Panc1 (cell line): ENCODE results near the gene SPAG4. TPM values are rescaled to one million over a fixed set of nuclear protein-coding genes. Genes with fewer than 3 reads are reported as not detected.

Experiments used
- ATAC-seq: fragments of 200-7000 bp; cut with Tn5 transposase; 2 replicates; pipeline ENCODE4 v1.9.1; 2020; ENCODE audit warnings: mild to moderate bottlenecking, moderate library complexity
- BruUV-seq: library from RNA; stranded (reverse); fragments of 400-500 nt; replicated peaks from 2 replicates; lab custom pipeline; 2021; lab: Mats Ljungman, UMichigan
- CTCF ChIA-PET: fragments of 300-600 bp; sonication (Branson Sonifier 250); formaldehyde crosslinking; loops from one replicate; lab custom pipeline; 2022; ENCODE audit warnings: antibody characterized with exemption; lab: Charles Lee
- POLR2A ChIA-PET: fragments of 300-600 bp; sonication (Branson Sonifier 250); formaldehyde crosslinking; loops from one replicate; lab custom pipeline; 2022; ENCODE audit warnings: antibody characterized with exemption; lab: Charles Lee
- DNase-seq: peaks from one replicate; pipeline ENCODE4 v3.0.0-alpha.2; 2010; ENCODE audit warnings: low read depth, low spot score
- H3K27ac ChIP-seq: 2 replicates; pipeline ENCODE4 v1.5.1; 2011; ENCODE audit warnings: mild to moderate bottlenecking, low read length, inconsistent platforms
- H3K27me3 ChIP-seq: fragments of 200-500 bp; sonication (Bioruptor generic); 2 replicates; pipeline ENCODE4 v1.6.0; 2014; ENCODE audit warnings: low read length, inconsistent platforms; ENCODE audit not compliant: control insufficient read depth, insufficient read depth
- H3K36me3 ChIP-seq: fragments of 200-500 bp; sonication (Bioruptor generic); 2 replicates; pipeline ENCODE4 v1.5.1; 2014; ENCODE audit warnings: inconsistent platforms, mild to moderate bottlenecking, low read length, moderate library complexity; ENCODE audit not compliant: control insufficient read depth, insufficient read depth
- H3K4me1 ChIP-seq: 2 replicates; pipeline ENCODE4 v1.5.1; 2011; ENCODE audit warnings: inconsistent platforms, mild to moderate bottlenecking, low read length, moderate library complexity; ENCODE audit not compliant: control insufficient read depth, insufficient read depth
- H3K4me3 ChIP-seq, 2 experiments: 2 replicates each; pipeline ENCODE4 v1.5.1; 2011 to 2012; ENCODE audit warnings: low read depth in 2 of 2, low read length in 2 of 2, mild to moderate bottlenecking in 2 of 2, inconsistent platforms in 1 of 2, moderate library complexity in 1 of 2
- H3K9me3 ChIP-seq: fragments of 200-500 bp; sonication (Bioruptor generic); 2 replicates; pipeline ENCODE4 v1.5.1; 2014; ENCODE audit warnings: low read depth, mild to moderate bottlenecking, inconsistent platforms, low read length, moderate library complexity; ENCODE audit not compliant: control insufficient read depth, insufficient read depth
- POLR2AphosphoS5 ChIP-seq: IDR thresholded peaks from 2 replicates; pipeline ENCODE4 v1.6.1; 2012; ENCODE audit warnings: mild to moderate bottlenecking, low read depth, low read length, moderate library complexity
- SIN3A ChIP-seq: IDR thresholded peaks from 2 replicates; pipeline ENCODE4 v1.6.1; 2012; ENCODE audit warnings: low read depth, mild to moderate bottlenecking, low read length, moderate library complexity, borderline replicate concordance; ENCODE audit not compliant: insufficient read depth
- TCF7L2 ChIP-seq: IDR thresholded peaks from 2 replicates; pipeline ENCODE4 v1.6.1; 2011; ENCODE audit warnings: mild to moderate bottlenecking, low read depth, low read length, inconsistent platforms
- in situ Hi-C: cut with HindIII; loops from 2 replicates; pipeline ENCODE4 v1.10.0; 2016; ENCODE audit warnings: low sequenced_read_pairs, low pct_unique_long_range_greater_than_20kb
- intact Hi-C: fragments of 100-400 bp; cut with micrococcal nuclease; formaldehyde crosslinking; loops from one replicate; pipeline ENCODE4 v1.10.0; 2022; ENCODE audit not compliant: unreplicated experiment
- total RNA-seq: library from RNA; stranded (reverse); gene quantifications from one replicate; pipeline ENCODE4 v1.2.1, GENCODE V29; 2021; ENCODE audit not compliant: unreplicated experiment
- TF ChIP-seq, protein P1 (sequence below), 2 experiments: IDR thresholded peaks; 2 replicates each; pipeline ENCODE4 v1.6.1; 2011 to 2012; ENCODE audit warnings: low read depth in 2 of 2, control low read depth in 1 of 2, low read length in 1 of 2, mild to moderate bottlenecking in 1 of 2, moderate library complexity in 1 of 2; ENCODE audit not compliant: insufficient read depth in 1 of 2
- TF ChIP-seq, protein P2 (sequence below): fragments of 450-650 bp; IDR thresholded peaks from 2 replicates; pipeline ENCODE4 v1.5.1; 2017; ENCODE audit warnings: mild to moderate bottlenecking

Gene SPAG4
- total RNA-seq, 1 experiment from 2014 or later, result 17.6 TPM

DNA sequence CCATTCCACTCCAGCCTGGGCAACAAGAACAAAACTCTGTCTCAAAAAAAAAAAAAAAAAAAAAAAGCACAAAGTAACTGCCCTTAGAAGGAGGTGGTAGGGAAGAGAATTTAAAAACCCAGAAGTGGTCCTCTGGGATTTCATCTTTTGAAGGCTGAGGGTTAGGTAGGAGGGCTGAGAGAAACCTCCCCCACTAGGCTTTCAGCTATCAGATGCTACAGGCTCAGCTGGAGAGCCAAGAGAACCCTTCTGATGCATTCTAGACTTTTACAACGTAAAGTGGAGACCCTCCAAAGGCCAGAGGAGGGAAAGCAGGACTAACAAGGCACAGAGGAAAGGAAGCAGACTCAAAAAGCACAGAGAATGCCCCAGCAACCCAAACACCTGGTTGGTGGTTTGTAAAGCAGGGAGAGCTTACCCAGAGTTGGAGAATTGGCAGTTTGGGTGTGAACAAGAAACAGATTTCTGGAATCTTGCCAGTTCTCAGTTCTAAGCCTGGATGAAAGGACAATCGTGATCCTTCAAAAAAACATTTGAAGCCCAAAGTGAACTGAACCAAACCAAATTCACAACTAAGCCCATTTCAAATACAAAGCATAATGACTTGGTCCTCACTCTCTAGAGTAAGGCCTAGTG lies 23.2 kb upstream of the SPAG4 start:
- in situ Hi-C loops (no loop called here), intact Hi-C loops (no loop called here)
- no peaks in the 10 kb centered on the region for H3K27me3 ChIP-seq
- ChIA-PET POLR2A (interaction anchor here (0.7 kb wide), 1 partner anchor 13 kb away, joined by 4 read pairs; no protein-coding TSS in a partner anchor), CTCF (interaction anchor here (0.7 kb wide), 1 partner anchor 76 kb away, joined by 8 read pairs; no protein-coding TSS in a partner anchor)
- no peak for TF ChIP-seq SIN3A
- no peak overlapping the region for H3K27ac ChIP-seq
- BruUV-seq, result no TSS peak
- ATAC-seq (no peak), DNase-seq (no peak)
- H3K36me3 ChIP-seq, result no peaks in the 10 kb centered on the region
- H3K4me1 ChIP-seq, result no peaks in the 10 kb centered on the region
- no peaks in the 10 kb centered on the region for H3K9me3 ChIP-seq
- H3K4me3 ChIP-seq, result no peak overlapping the region

DNA sequence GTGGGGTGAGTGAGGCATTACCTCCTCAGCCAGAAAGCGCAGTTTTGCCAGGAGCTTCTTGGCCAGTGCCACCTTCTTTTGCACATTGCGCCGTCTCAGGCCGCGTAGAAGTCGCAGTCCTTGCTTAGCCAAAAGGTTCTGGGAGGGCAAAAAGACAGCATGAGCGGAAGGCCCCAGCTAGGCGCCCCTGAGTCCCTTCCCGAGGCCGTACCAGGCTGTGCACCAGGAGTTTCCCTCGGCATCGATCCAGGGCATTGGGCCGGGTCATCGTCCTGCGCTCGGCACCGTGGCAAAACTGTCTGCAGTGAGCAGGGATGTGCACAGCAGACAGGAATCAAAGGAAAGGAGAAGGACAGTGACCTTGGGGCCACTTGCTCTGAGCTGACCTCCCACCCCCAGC lies 20.2 kb upstream of the SPAG4 start:
- CTCF ChIA-PET, result interaction anchor here (0.6 kb wide), 1 partner anchor 10 kb away, joined by 3 read pairs; no protein-coding TSS in a partner anchor
- Histone ChIP-seq H3K27me3 (no peaks in the 10 kb centered on the region), H3K4me3 (no peak overlapping the region), H3K4me1 (no peaks in the 10 kb centered on the region), H3K9me3 (no peaks in the 10 kb centered on the region), H3K36me3 (no peaks in the 10 kb centered on the region), H3K27ac (no peak overlapping the region)
- no peak for TF ChIP-seq SIN3A
- TF ChIP-seq, protein P1, sequence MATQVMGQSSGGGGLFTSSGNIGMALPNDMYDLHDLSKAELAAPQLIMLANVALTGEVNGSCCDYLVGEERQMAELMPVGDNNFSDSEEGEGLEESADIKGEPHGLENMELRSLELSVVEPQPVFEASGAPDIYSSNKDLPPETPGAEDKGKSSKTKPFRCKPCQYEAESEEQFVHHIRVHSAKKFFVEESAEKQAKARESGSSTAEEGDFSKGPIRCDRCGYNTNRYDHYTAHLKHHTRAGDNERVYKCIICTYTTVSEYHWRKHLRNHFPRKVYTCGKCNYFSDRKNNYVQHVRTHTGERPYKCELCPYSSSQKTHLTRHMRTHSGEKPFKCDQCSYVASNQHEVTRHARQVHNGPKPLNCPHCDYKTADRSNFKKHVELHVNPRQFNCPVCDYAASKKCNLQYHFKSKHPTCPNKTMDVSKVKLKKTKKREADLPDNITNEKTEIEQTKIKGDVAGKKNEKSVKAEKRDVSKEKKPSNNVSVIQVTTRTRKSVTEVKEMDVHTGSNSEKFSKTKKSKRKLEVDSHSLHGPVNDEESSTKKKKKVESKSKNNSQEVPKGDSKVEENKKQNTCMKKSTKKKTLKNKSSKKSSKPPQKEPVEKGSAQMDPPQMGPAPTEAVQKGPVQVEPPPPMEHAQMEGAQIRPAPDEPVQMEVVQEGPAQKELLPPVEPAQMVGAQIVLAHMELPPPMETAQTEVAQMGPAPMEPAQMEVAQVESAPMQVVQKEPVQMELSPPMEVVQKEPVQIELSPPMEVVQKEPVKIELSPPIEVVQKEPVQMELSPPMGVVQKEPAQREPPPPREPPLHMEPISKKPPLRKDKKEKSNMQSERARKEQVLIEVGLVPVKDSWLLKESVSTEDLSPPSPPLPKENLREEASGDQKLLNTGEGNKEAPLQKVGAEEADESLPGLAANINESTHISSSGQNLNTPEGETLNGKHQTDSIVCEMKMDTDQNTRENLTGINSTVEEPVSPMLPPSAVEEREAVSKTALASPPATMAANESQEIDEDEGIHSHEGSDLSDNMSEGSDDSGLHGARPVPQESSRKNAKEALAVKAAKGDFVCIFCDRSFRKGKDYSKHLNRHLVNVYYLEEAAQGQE (IDR thresholded peaks at IDR 0.05; ENCODE audit: insufficient read depth in 1 of 2, low read depth in 2 of 2, low read length in 1 of 2), result no peak
- no peak for TF ChIP-seq TCF7L2
- no peak for TF ChIP-seq POLR2AphosphoS5
- TF ChIP-seq, protein P2, sequence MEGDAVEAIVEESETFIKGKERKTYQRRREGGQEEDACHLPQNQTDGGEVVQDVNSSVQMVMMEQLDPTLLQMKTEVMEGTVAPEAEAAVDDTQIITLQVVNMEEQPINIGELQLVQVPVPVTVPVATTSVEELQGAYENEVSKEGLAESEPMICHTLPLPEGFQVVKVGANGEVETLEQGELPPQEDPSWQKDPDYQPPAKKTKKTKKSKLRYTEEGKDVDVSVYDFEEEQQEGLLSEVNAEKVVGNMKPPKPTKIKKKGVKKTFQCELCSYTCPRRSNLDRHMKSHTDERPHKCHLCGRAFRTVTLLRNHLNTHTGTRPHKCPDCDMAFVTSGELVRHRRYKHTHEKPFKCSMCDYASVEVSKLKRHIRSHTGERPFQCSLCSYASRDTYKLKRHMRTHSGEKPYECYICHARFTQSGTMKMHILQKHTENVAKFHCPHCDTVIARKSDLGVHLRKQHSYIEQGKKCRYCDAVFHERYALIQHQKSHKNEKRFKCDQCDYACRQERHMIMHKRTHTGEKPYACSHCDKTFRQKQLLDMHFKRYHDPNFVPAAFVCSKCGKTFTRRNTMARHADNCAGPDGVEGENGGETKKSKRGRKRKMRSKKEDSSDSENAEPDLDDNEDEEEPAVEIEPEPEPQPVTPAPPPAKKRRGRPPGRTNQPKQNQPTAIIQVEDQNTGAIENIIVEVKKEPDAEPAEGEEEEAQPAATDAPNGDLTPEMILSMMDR, result no peak
- DNase-seq (no peak), ATAC-seq (0 out of 2 replicates have a peak, but pooled peaks have one; percentile 15)
- in situ Hi-C loops (no loop called here), intact Hi-C loops (no loop called here)
- POLR2A ChIA-PET, result no interaction called here
- BruUV-seq, result no TSS peak

DNA sequence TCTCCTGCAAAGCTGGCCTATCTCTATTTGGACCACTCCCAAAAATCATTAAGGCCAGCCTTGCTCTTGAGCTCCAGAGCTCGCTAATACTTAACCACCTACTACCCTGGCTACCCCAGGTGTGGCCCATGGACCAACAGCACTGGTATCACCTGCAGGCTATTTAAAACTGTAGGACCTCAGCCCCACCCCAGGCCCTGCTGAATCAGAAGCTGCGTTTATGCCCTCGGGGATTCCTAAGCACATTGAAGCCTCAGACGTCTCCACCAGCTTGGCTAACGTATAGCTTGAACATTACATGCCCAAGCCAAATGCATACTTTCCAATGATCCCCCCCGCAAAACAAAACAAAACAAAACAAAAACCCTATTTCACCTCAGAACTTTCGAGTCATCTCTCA lies 19.7 kb upstream of the SPAG4 start:
- in situ Hi-C loops (no loop called here), intact Hi-C loops (no loop called here)
- TF ChIP-seq TCF7L2 (no peak), POLR2AphosphoS5 (no peak), SIN3A (no peak)
- TF ChIP-seq, protein P1 (IDR thresholded peaks at IDR 0.05; ENCODE audit: insufficient read depth in 1 of 2, low read depth in 2 of 2, low read length in 1 of 2), result no peak
- TF ChIP-seq, protein P2, result no peak
- no peak for DNase-seq
- no peaks in the 10 kb centered on the region for H3K4me1 ChIP-seq
- H3K27ac ChIP-seq, result no peak overlapping the region
- BruUV-seq, result no TSS peak
- ATAC-seq, result peak; percentile 14; the same call in 1 of the 2 replicates
- CTCF ChIA-PET, result no interaction called here
- H3K27me3 ChIP-seq, result no peaks in the 10 kb centered on the region
- POLR2A ChIA-PET, result no interaction called here
- no peak overlapping the region for H3K4me3 ChIP-seq
- H3K9me3 ChIP-seq, result no peaks in the 10 kb centered on the region
- no peaks in the 10 kb centered on the region for H3K36me3 ChIP-seq
